ENCODE measurements around the gene TGFBR2.

The TGFBR2 gene

GRCh38 chr3:30614373-30614772 is 8.0 kb downstream of the TGFBR2 start:
- peaks cover 7% of the 10 kb centered on the region for H3K79me1 ChIP-seq (ENCODE audit: low read length)
- no CpG with 5 or more reads among the region's 4 CpGs for WGBS (ENCODE audit: extremely low coverage, insufficient coverage, insufficient read length)
- H2AFZ ChIP-seq (ENCODE audit: insufficient read depth, low read length, poor library complexity) = no peak overlapping the region
- H3K4me1 ChIP-seq (ENCODE audit: control insufficient read depth in 1 of 2, insufficient read depth in 2 of 2, low read length in 2 of 2) = peaks cover 9 to 18% of the 10 kb centered on the region in 2 experiments
- no peak overlapping the region for H3K27ac ChIP-seq (ENCODE audit: low read depth, low read length)
- H3K4me3 ChIP-seq (ENCODE audit: low read depth, low read length) = no peak overlapping the region
- H3K18ac ChIP-seq (ENCODE audit: low read length) = no peak overlapping the region
- H4K8ac ChIP-seq (ENCODE audit: low read depth, low read length) = no peak overlapping the region
- peak overlapping the region; percentile 69 for H3K4ac ChIP-seq (ENCODE audit: low read depth, low read length)
- H2BK12ac ChIP-seq (ENCODE audit: low read length) = no peak overlapping the region
- H4K91ac ChIP-seq (ENCODE audit: low read depth, low read length) = no peak overlapping the region
- no peak overlapping the region for H2BK120ac ChIP-seq (ENCODE audit: insufficient read depth, low read length, poor library complexity)
- no peak overlapping the region for H3K14ac ChIP-seq (ENCODE audit: low read length)
- H3K9ac ChIP-seq (ENCODE audit: low read length) = no peak overlapping the region
- H2AK5ac ChIP-seq (ENCODE audit: low read length) = no peak overlapping the region
- peaks cover 13% of the 10 kb centered on the region for H3K79me2 ChIP-seq (ENCODE audit: control insufficient read depth, insufficient read depth, low read length, poor library complexity)
- H3K4me2 ChIP-seq (ENCODE audit: low read length) = no peak overlapping the region
- H2BK5ac ChIP-seq (ENCODE audit: low read depth, low read length, poor library complexity) = no peak overlapping the region
- no peaks in the 10 kb centered on the region for H3K27me3 ChIP-seq (ENCODE audit: insufficient read depth, low read length)
- H4K12ac ChIP-seq (ENCODE audit: low read depth, low read length) = no peak overlapping the region
- no peaks in the 10 kb centered on the region for H3K9me3 ChIP-seq (ENCODE audit: insufficient read depth, low read depth, low read length)
- peaks cover 2 to 4% of the 10 kb centered on the region in 2 experiments for H3K36me3 ChIP-seq (ENCODE audit: control insufficient read depth in 1 of 2, insufficient read depth in 2 of 2, low read length in 2 of 2)
- no peak overlapping the region for H3K23ac ChIP-seq (ENCODE audit: low read length)
- DNase-seq = no peak

GRCh38 chr3:30614943-30615342 is 8.5 kb downstream of the TGFBR2 start:
- no CpG with 5 or more reads among the region's 1 CpG for WGBS (ENCODE audit: extremely low coverage, insufficient coverage, insufficient read length)
- Histone ChIP-seq H4K12ac (ENCODE audit: low read depth, low read length) (no peak overlapping the region), H3K4me2 (ENCODE audit: low read length) (no peak overlapping the region), H2BK5ac (ENCODE audit: low read depth, low read length, poor library complexity) (peak overlapping the region; percentile 29), H2AK5ac (ENCODE audit: low read length) (no peak overlapping the region), H3K79me2 (ENCODE audit: control insufficient read depth, insufficient read depth, low read length, poor library complexity) (peaks cover 16% of the 10 kb centered on the region), H3K4ac (ENCODE audit: low read depth, low read length) (no peak overlapping the region), H4K8ac (ENCODE audit: low read depth, low read length) (no peak overlapping the region), H3K23ac (ENCODE audit: low read length) (no peak overlapping the region), H3K4me1 (ENCODE audit: control insufficient read depth in 1 of 2, insufficient read depth in 2 of 2, low read length in 2 of 2) (peaks cover 11 to 18% of the 10 kb centered on the region in 2 experiments), H3K9me3 (ENCODE audit: insufficient read depth, low read depth, low read length) (no peaks in the 10 kb centered on the region), H3K36me3 (ENCODE audit: control insufficient read depth in 1 of 2, insufficient read depth in 2 of 2, low read length in 2 of 2) (peaks cover 3 to 4% of the 10 kb centered on the region in 2 experiments), H2AFZ (ENCODE audit: insufficient read depth, low read length, poor library complexity) (no peak overlapping the region), H2BK12ac (ENCODE audit: low read length) (no peak overlapping the region), H3K27ac (ENCODE audit: low read depth, low read length) (no peak overlapping the region), H4K91ac (ENCODE audit: low read depth, low read length) (no peak overlapping the region), H3K9ac (ENCODE audit: low read length) (no peak overlapping the region), H3K79me1 (ENCODE audit: low read length) (peaks cover 7% of the 10 kb centered on the region), H3K14ac (ENCODE audit: low read length) (no peak overlapping the region), H3K27me3 (ENCODE audit: insufficient read depth, low read length) (no peaks in the 10 kb centered on the region), H3K18ac (ENCODE audit: low read length) (no peak overlapping the region), H2BK120ac (ENCODE audit: insufficient read depth, low read length, poor library complexity) (no peak overlapping the region), H3K4me3 (ENCODE audit: low read depth, low read length) (no peak overlapping the region)
- peak in 1 of 2 donors; percentile 67 for DNase-seq

GRCh38 chr3:30615615-30616346 is 9.4 kb downstream of the TGFBR2 start:
- peaks cover 5% of the 10 kb centered on the region for H3K79me1 ChIP-seq (ENCODE audit: low read length)
- H4K8ac ChIP-seq (ENCODE audit: low read depth, low read length) = no peak overlapping the region
- H3K23ac ChIP-seq (ENCODE audit: low read length) = no peak overlapping the region
- H3K36me3 ChIP-seq (ENCODE audit: control insufficient read depth in 1 of 2, insufficient read depth in 2 of 2, low read length in 2 of 2) = peaks cover 3 to 4% of the 10 kb centered on the region in 2 experiments
- no peak overlapping the region for H3K18ac ChIP-seq (ENCODE audit: low read length)
- no peaks in the 10 kb centered on the region for H3K27me3 ChIP-seq (ENCODE audit: insufficient read depth, low read length)
- H3K4ac ChIP-seq (ENCODE audit: low read depth, low read length) = peak overlapping the region; percentile 88
- H4K12ac ChIP-seq (ENCODE audit: low read depth, low read length) = no peak overlapping the region
- DNase-seq = peak in 1 of 2 donors; percentile 49
- H2BK120ac ChIP-seq (ENCODE audit: insufficient read depth, low read length, poor library complexity) = no peak overlapping the region
- peak overlapping the region; percentile 42 for H3K14ac ChIP-seq (ENCODE audit: low read length)
- peak overlapping the region; percentile 72 for H3K27ac ChIP-seq (ENCODE audit: low read depth, low read length)
- H4K91ac ChIP-seq (ENCODE audit: low read depth, low read length) = peak overlapping the region; percentile 11
- H2BK12ac ChIP-seq (ENCODE audit: low read length) = no peak overlapping the region
- no peak overlapping the region for H3K9ac ChIP-seq (ENCODE audit: low read length)
- H2AFZ ChIP-seq (ENCODE audit: insufficient read depth, low read length, poor library complexity) = no peak overlapping the region
- no peak overlapping the region for H3K4me3 ChIP-seq (ENCODE audit: low read depth, low read length)
- H3K79me2 ChIP-seq (ENCODE audit: control insufficient read depth, insufficient read depth, low read length, poor library complexity) = peaks cover 14% of the 10 kb centered on the region
- H3K4me1 ChIP-seq (ENCODE audit: control insufficient read depth in 1 of 2, insufficient read depth in 2 of 2, low read length in 2 of 2) = peaks cover 9 to 20% of the 10 kb centered on the region in 2 experiments
- peak overlapping the region; percentile 71 for H2BK5ac ChIP-seq (ENCODE audit: low read depth, low read length, poor library complexity)
- no CpG with 5 or more reads among the region's 3 CpGs for WGBS (ENCODE audit: extremely low coverage, insufficient coverage, insufficient read length)
- no peak overlapping the region for H2AK5ac ChIP-seq (ENCODE audit: low read length)
- no peaks in the 10 kb centered on the region for H3K9me3 ChIP-seq (ENCODE audit: insufficient read depth, low read depth, low read length)
- H3K4me2 ChIP-seq (ENCODE audit: low read length) = no peak overlapping the region

- Histone ChIP-seq H3K4me3 (ENCODE audit: low read depth, low read length) (no peak overlapping the region), H3K23ac (ENCODE audit: low read length) (no peak overlapping the region)
- no CpG with 5 or more reads among the region's 1 CpG for WGBS (ENCODE audit: extremely low coverage, insufficient coverage, insufficient read length)
Observed at GRCh38 chr3:30616347-30617027, 10.1 kb downstream of the TGFBR2 start.

More at GRCh38 chr3:30616347-30617027, 10.1 kb downstream of the TGFBR2 start:
- DNase-seq = peak in 1 of 2 donors; percentile 53
- Histone ChIP-seq H3K9me3 (ENCODE audit: insufficient read depth, low read depth, low read length) (no peaks in the 10 kb centered on the region), H3K14ac (ENCODE audit: low read length) (no peak overlapping the region), H2BK120ac (ENCODE audit: insufficient read depth, low read length, poor library complexity) (no peak overlapping the region), H2AK5ac (ENCODE audit: low read length) (no peak overlapping the region), H4K8ac (ENCODE audit: low read depth, low read length) (no peak overlapping the region), H4K91ac (ENCODE audit: low read depth, low read length) (no peak overlapping the region), H3K4me1 (ENCODE audit: control insufficient read depth in 1 of 2, insufficient read depth in 2 of 2, low read length in 2 of 2) (peaks cover 9 to 22% of the 10 kb centered on the region in 2 experiments), H3K4me2 (ENCODE audit: low read length) (no peak overlapping the region), H2BK5ac (ENCODE audit: low read depth, low read length, poor library complexity) (no peak overlapping the region), H3K9ac (ENCODE audit: low read length) (no peak overlapping the region), H3K36me3 (ENCODE audit: control insufficient read depth in 1 of 2, insufficient read depth in 2 of 2, low read length in 2 of 2) (peaks cover 4 to 5% of the 10 kb centered on the region in 2 experiments), H3K18ac (ENCODE audit: low read length) (no peak overlapping the region), H4K12ac (ENCODE audit: low read depth, low read length) (no peak overlapping the region), H3K27ac (ENCODE audit: low read depth, low read length) (no peak overlapping the region), H3K79me1 (ENCODE audit: low read length) (peaks cover 5% of the 10 kb centered on the region), H3K4ac (ENCODE audit: low read depth, low read length) (no peak overlapping the region), H3K79me2 (ENCODE audit: control insufficient read depth, insufficient read depth, low read length, poor library complexity) (peaks cover 14% of the 10 kb centered on the region), H2AFZ (ENCODE audit: insufficient read depth, low read length, poor library complexity) (no peak overlapping the region), H3K27me3 (ENCODE audit: insufficient read depth, low read length) (no peaks in the 10 kb centered on the region), H2BK12ac (ENCODE audit: low read length) (no peak overlapping the region)
